D341Med (cell line): ENCODE measurements around the gene KBTBD13.

Source experiments
- DNase-seq: peaks from one replicate; pipeline ENCODE4 v3.0.0; 2012; ENCODE audit warnings: low spot score

Gene KBTBD13

GRCh38 chr15:65052956-65053355, 23.6 kb upstream of the KBTBD13 start:
- DNase-seq: no peak

- peak; percentile 89 for DNase-seq
Measured at GRCh38 chr15:65054333-65055200, 22.0 kb upstream of the KBTBD13 start.

- DNase-seq: no peak
Measured at GRCh38 chr15:65055201-65055870, 21.2 kb upstream of the KBTBD13 start.

GRCh38 chr15:65056106-65056505, 20.4 kb upstream of the KBTBD13 start:
- DNase-seq: no peak

- DNase-seq: no peak
Measured at GRCh38 chr15:65056868-65057548, 19.5 kb upstream of the KBTBD13 start.

- no peak for DNase-seq
Measured at GRCh38 chr15:65057549-65057940, 19.0 kb upstream of the KBTBD13 start.

- peak; percentile 7 for DNase-seq
Measured at GRCh38 chr15:65058394-65059368, 17.9 kb upstream of the KBTBD13 start.

GRCh38 chr15:65059369-65059750, 17.2 kb upstream of the KBTBD13 start:
- DNase-seq: peak; percentile 6

- DNase-seq: no peak
Measured at GRCh38 chr15:65059931-65060596, 16.5 kb upstream of the KBTBD13 start.

GRCh38 chr15:65060641-65061397, 15.7 kb upstream of the KBTBD13 start:
- DNase-seq: no peak

- DNase-seq: no peak
Measured at GRCh38 chr15:65062061-65062460, 14.5 kb upstream of the KBTBD13 start.

GRCh38 chr15:65062726-65063125, 13.8 kb upstream of the KBTBD13 start:
- DNase-seq: no peak

- no peak for DNase-seq
Measured at GRCh38 chr15:65066001-65066634, 10.4 kb upstream of the KBTBD13 start.

- no peak for DNase-seq
Measured at GRCh38 chr15:65066635-65067316, 9.8 kb upstream of the KBTBD13 start.

- DNase-seq: no peak
Measured at GRCh38 chr15:65067317-65067644, 9.3 kb upstream of the KBTBD13 start.

- peak; percentile 61 for DNase-seq
Measured at GRCh38 chr15:65067645-65068402, 8.7 kb upstream of the KBTBD13 start, which contains the start of gene RASL12. Gene RASL12 (minus strand): TSS chr15:65067991. CDS start chr15:65067835, 156 bp downstream.

GRCh38 chr15:65068403-65068788, 8.2 kb upstream of the KBTBD13 start:
- no peak for DNase-seq

GRCh38 chr15:65069179-65069578, 7.4 kb upstream of the KBTBD13 start:
- no peak for DNase-seq
